ENCODE data around the gene CYP2S1.
A peak's percentile ranks its signal among the peaks of the same experiment; 100 is the strongest.
"Not testable (repeated sequence)": the region's sequence is repeated elsewhere in the genome, so short reads cannot be mapped to it uniquely, and the experiment has no call there.

The CYP2S1 gene

DNA sequence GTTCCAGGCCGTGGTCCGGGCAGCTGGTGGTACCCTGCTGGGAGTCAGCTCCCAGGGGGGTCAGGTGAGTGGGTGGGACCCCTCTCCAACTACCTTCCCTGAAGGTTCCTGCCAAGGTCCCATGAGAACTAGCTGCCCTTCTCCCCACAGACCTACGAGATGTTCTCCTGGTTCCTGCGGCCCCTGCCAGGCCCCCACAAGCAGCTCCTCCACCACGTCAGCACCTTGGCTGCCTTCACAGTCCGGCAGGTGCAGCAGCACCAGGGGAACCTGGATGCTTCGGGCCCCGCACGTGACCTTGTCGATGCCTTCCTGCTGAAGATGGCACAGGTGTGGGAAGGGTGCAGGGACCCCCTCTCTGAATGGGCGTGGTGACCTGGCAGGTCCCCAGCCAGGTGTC is 5.5 kb downstream of the CYP2S1 start:
- TF ChIP-seq, protein P1, sequence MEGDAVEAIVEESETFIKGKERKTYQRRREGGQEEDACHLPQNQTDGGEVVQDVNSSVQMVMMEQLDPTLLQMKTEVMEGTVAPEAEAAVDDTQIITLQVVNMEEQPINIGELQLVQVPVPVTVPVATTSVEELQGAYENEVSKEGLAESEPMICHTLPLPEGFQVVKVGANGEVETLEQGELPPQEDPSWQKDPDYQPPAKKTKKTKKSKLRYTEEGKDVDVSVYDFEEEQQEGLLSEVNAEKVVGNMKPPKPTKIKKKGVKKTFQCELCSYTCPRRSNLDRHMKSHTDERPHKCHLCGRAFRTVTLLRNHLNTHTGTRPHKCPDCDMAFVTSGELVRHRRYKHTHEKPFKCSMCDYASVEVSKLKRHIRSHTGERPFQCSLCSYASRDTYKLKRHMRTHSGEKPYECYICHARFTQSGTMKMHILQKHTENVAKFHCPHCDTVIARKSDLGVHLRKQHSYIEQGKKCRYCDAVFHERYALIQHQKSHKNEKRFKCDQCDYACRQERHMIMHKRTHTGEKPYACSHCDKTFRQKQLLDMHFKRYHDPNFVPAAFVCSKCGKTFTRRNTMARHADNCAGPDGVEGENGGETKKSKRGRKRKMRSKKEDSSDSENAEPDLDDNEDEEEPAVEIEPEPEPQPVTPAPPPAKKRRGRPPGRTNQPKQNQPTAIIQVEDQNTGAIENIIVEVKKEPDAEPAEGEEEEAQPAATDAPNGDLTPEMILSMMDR (IDR thresholded peaks at IDR 0.05; ENCODE audit: insufficient read depth, missing control alignments): no peak
- no peak for DNase-seq (ENCODE audit: insufficient read length, low spot score)
- no peak for FAIRE-seq

DNA sequence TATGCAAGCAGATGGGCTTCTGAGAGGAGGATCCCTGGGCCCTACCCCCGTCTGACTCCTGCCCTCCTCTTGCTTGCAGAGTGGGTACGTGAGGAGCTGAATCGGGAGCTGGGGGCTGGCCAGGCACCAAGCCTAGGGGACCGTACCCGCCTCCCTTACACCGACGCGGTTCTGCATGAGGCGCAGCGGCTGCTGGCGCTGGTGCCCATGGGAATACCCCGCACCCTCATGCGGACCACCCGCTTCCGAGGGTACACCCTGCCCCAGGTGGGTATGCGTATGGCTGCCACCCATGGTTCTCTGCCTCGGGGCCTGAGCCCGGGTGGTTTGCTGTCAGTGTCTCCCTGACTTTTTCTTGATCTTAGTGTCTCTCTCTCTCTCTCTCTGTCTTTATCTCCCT is 10.4 kb downstream of the CYP2S1 start:
- TF ChIP-seq, protein P1 (IDR thresholded peaks at IDR 0.05; ENCODE audit: insufficient read depth, missing control alignments): no peak

DNA sequence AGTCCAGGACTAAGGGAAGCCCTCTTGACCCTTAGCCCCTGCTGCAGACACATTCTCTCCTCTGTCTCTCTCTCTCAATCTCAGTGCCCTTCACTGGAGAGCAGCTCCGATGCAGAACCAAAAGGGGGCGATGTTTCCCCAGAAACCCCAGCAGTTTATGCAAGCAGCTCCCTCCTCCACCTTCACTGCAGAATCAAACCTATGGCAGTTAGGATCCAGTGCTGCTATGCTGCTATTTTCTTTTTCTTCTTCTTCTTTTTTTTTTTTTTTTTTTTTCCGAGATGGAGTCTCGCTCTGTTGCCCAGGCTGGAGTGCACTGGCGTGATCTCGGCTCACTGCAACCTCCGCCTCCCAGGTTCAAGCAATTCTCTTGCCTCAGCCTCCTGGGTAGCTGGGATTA is 11.3 kb downstream of the CYP2S1 start:
- FAIRE-seq; DNase-seq (ENCODE audit: insufficient read length, low spot score): not testable (repeated sequence)
- TF ChIP-seq, protein P1 (IDR thresholded peaks at IDR 0.05; ENCODE audit: insufficient read depth, missing control alignments): peak; percentile 90

More for the DNA sequence above, 10.4 kb downstream of the CYP2S1 start:
- no peak for FAIRE-seq
- no peak for DNase-seq (ENCODE audit: insufficient read length, low spot score)

DNA sequence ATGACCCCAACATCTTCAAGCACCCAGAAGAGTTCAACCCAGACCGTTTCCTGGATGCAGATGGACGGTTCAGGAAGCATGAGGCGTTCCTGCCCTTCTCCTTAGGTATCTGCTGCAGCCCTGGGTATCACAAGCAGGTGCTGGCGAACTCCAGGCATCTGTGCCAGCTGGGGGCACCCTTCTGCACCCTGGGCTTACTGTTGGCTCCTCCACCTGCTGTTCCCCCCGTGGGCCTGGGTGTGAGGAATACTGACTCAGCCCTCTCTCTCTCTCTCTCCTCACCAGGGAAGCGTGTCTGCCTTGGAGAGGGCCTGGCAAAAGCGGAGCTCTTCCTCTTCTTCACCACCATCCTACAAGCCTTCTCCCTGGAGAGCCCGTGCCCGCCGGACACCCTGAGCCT is 13.0 kb downstream of the CYP2S1 start:
- FAIRE-seq (no peak), DNase-seq (ENCODE audit: insufficient read length, low spot score) (no peak)
- TF ChIP-seq, protein P1 (IDR thresholded peaks at IDR 0.05; ENCODE audit: insufficient read depth, missing control alignments): no peak

DNA sequence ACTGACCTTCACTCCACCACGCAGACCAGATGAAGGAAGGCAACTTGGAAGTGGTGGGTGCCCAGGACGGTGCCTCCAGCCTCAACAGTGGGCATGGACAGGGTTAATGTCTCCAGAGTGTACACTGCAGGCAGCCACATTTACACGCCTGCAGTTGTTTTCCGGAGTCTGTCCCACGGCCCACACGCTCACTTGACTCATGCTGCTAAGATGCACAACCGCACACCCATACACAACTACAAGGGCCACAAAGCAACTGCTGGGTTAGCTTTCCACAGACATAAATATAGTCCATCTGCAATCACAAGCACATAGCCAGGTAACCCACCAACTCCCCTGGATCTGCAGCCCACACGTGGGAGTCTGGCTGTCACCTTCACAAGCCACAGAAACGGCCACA is 13.4 kb downstream of the CYP2S1 start:
- TF ChIP-seq, protein P1 (IDR thresholded peaks at IDR 0.05; ENCODE audit: insufficient read depth, missing control alignments): no peak
- FAIRE-seq: no peak
- DNase-seq (ENCODE audit: insufficient read length, low spot score): no peak

DNA sequence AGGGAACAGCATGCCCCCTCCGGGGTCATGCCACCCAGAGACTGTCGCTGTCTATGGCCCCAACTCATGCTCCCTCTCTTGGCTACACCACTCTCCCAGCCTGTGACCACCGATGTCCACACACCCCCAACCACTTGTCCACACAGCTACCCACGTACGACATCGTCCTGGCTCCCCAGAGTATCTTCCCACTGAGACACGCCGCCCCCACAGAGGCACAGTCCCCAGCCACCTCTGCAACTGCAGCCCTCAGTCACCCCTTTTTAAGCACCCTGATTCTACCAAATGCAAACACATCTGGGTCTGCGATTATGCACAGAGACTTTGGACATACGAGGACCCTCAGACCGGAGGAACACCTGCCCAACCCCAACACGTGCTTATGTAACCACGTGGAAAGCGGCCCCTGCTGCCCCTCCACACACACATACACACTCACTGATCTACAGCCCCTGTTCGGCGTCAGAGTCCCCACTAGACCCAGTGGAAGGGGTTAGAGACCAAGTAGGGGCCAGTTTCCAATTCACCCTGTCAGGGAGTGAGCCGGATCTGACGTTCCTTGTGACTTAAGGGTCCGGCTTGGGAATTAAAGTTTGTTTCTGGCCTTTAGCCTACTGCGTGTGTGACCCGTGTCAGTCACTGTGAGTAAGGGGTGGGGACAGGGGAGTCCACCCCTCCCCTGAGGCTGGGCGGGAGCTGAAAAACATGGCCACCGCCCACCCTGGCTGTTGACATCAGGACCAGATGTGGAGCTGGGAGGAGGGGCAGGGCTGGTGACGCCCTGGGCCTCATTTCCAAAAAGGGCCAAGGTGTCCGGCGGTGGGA is 14.1 kb downstream of the CYP2S1 start:
- DNase-seq (ENCODE audit: insufficient read length, low spot score) (no peak), FAIRE-seq (no peak)
- TF ChIP-seq, protein P1 (IDR thresholded peaks at IDR 0.05; ENCODE audit: insufficient read depth, missing control alignments): no peak

DNA sequence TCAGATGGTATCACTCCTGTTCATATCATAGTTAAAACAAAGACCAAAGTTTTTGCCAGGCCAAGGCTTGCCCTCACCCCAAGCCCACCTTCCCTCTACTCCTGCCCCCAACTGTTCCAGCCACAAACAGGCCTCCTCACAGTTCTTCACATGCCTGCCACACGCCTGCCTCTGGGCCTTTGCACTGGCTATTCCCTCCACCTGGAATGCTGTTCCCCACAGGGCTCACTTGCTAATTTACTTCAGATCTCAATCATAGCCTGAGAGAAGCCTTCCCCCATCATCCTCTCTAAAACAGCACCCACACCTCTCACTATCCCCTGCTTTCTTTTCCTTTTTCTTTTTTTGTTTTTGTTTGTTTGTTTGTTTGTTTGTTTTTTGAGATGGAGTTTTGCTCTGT is 21.1 kb downstream of the CYP2S1 start:
- DNase-seq (ENCODE audit: insufficient read length, low spot score): no peak
- TF ChIP-seq, protein P1 (IDR thresholded peaks at IDR 0.05; ENCODE audit: insufficient read depth, missing control alignments): no peak

More for the DNA sequence above, 21.1 kb downstream of the CYP2S1 start:
- no peak for FAIRE-seq
